Activated CD8-positive, alpha-beta memory T cell treated with anti-CD3 and anti-CD28 coated beads, Interleukin-2, amount 50 U/mL, for 4 hours (primary cell): ENCODE data around the gene TLL2.
A peak's percentile ranks its signal among the peaks of the same experiment; 100 is the strongest.

Experiments used
- DNase-seq: peaks from one replicate; pipeline ENCODE4 v3.0.0-alpha.2; 2020

Gene TLL2

DNA sequence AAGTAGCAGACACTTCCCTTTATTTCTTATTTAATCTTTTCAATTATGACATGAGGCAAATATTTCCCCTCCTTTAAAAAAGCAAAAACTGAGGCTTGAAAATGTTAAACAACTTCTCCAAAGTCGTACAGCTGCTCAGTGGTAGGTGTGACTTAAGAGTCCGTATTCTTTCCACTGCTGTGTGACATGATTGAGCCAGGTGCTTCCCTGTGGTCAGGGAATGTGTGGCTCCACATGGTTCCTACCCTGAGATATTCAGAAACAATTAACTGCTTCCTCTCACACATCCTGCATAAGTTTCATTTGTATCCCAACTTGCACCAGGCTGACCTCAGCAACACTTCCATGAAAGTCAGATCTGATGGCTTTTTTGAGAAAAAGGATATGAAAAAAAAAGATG, 168.5 kb downstream of the TLL2 start:
- no peak for DNase-seq

DNA sequence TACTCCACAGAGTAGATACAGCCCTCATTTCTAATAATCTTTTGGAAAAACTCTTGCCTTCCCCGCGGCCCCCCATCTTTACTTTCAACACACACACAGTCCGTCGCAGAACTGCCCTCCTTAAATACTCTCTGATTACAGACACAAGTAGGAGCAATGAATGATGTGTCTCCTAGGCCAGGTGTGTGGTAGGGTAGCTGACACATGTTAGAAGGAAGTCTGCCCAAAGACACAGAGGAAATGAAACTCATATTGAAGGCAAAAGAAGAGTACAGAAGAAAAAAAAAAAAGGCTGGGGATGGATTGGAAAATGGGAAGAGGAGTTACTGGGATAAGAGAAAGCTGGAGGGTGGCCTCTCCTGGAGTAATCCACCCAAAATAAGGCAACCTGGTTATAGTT, 169.5 kb downstream of the TLL2 start:
- DNase-seq, result no peak

DNA sequence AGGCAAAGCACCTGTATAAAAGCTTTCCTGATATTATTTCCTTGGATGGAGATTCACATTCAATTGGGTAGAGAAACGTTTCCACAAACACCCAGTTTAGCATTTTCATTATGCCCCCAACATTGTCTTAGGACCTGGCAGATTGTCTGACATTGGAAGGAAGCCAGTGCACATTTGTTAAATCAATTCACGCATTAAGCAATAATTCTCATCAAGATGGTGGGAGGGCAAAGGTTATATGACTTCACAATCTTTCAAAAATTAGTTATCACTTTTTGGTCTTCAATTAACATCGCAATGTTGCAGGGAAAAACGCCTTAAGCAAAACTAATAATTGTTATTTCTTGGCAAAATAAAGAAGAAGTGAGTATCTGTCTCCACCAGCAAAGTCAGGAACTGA, 171.3 kb downstream of the TLL2 start:
- DNase-seq, result no peak

DNA sequence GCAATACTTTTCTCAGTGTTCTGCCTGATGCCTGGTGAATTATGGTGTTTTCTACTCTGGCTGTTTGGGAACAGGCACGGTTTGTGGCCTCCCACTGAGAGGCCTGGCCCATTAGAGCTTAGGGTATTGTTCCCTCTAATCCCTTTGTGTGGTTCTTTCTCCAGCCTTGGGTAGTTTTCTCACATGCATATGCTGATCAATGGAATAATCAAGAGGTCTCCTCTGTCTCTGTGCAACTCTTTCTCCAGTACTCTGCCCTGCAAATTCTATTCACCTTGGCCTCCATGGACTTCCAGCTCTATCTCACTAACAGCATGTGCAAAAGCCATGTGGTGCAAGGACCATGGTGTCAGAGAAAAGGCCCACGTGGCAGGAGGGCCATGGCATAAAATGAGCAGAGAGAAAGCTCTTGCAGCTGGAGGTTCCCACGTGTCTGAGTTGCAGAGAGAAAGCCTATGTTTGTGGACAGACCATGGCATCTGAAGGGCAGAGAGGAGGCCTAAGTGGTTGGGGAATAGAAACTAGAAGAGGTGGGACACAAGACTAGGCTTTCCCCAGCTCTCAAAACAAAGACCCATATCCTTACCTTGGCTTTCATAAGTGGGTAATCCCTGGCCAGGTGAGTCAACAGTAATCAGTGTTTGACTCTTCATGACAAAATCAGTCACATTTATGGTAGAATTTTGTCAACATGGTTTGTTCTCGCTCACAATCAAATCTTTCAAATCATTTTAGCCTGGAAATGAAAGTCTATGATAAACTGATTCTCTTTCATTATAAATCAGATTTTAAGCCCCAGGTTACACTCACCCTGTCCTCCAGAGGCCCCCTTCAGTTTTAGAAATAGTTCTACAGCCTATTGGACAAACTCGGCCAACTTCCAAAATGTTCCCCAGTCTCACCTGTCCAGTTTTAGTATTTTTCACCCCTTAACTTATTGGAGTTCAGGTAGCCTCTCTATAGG, 172.2 kb downstream of the TLL2 start:
- no peak for DNase-seq

DNA sequence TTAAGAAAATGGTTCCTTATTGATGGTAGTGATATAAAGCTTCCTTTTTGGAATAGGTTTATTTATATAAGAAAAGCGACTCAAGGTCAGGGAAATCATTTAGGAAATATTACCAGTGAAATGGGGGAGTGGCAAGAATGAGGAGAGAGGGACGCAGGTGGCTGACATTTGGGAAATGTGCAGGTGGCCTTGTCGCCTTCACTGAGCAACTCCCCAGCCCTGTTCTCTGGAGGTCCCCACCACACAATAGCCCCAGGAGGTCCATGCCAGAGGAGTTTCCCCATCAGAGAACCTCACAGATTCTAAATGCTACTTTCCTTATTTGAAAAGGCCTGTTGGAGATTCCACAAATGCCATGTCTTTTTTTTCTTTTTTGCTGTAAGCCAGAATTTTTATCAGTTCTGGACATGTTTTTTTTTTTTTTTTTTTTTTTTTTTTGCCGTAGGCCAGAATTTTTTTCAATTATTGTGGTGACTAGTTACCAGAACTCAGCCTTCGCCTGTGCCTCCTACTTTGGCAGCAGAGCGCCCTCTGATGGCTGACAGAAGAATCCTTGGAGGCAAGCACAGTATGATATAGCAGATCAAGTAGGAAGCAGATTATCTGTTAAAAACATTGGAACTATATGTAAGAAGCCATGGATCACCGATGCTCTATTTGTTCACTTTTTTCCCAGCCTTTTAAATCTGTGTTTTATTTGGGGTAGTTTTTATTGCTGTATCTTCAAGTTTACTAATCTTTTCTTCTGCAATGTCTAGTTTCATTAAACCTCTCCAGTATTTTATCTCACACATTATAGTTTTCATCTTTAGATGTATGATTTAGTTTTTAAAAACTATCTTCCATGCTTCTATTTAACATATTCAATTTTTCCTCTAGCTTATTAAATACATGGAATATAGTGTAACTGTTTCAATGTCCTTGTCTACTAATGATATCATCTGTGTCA, 173.5 kb downstream of the TLL2 start:
- DNase-seq, result peak; percentile 35

DNA sequence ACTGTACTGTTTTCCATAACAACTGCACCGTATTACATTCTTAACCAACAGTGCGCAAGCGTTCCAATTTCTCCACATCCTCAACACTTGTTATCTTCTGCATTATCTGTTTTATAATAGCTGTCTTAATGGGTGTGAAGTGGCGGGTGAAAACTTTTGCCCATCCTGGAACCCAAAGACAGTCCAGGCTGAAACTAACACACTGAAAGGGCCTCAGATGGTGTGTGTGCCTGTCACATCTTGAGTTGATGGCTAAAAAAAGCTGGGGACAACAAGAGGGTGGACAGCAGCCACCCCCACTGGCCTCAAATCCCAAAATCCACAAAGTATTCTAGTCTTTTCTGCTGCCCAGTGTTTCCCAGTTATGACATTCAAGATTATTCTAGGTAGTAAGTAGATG, 174.3 kb downstream of the TLL2 start:
- no peak for DNase-seq

DNA sequence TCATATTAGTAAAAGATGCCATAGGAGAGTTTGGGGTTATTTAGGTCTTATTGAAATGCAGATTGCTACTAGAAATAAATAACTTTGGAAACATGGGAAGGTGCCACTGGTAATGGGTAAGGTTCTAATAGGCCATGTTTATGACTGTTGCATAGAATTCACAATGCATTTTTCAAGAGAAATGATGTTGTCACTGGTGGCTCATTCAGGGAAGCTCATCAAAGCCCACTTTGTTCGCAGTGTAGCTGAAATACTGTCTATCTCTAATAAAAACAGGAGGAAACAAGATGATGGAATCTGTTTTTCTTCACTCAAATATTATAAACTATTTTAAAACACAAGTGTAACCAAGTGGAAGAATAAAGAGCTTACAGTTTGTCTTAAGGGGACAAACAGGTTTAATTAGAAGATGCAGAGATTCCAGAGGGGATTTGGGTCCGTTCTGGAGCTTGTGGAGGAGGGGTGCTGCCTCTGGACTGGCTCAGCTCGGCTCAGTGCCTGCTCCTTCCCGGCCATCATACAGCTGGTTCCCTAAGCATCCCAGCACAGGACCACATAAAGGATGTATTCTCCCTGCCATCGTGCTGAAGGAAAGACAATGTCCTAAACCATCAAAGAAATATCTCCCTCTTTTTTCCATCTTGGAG, 175.3 kb downstream of the TLL2 start:
- no peak for DNase-seq

DNA sequence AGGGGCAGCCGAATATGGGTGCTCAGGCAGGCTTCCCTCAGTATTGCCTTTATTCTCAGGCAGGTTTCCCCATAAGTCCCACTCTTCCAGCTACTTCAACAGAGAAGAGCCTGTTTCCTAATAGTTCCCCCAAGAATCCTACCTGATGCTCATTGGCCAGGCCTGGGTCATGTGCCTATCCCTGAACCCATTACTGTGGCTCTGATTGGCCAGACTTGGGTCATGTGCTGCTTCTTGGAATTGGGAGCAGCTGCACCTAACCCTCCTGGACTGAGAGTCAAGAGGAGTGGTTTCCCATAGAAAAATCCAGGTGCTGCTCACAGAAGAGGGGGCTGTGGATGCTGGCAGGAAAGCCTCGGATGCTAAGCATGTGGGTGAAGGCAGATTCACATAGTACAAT, 176.6 kb downstream of the TLL2 start:
- no peak for DNase-seq

DNA sequence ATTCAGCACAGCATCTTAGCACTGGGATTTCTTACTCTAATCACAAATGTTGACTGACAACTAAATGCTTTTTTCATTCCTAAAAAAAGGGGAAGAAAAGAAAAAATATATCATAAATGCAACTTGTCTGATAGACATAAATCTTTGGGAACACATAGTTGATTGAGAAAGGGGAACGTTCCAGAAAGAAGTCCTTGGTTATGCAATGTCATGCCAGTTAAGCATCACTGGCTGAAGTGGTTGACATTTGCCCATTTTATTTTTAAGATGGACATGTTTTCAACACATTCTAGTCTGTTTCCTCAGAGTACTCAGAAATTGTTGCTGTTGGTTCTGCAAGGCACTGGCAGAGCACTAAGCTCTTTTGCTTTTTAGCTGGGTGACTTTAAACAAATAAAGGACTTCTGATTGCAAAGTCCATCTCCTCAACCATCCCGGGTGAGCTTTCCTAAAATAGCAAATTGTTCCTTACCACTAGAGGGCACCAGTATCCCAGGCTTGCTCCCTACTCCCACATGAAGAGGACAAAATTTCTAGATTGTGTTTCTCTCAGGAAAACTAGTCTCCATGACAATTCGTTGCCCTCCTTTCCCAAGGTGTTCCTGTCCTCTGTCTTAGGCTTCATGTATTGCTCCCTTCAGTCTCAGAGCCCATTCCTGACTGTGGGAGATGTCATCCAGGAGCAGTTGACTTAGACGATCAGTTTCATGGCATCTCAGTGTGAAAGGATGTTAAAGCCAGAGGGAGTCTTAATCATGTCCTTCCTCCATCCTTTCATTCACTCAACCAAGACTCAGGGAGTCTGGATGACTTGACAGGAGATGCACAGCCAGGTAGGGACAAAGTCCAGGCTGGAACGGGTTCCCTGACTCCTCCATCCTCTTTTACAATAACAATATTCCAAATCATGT, 178.9 kb downstream of the TLL2 start:
- DNase-seq, result no peak

DNA sequence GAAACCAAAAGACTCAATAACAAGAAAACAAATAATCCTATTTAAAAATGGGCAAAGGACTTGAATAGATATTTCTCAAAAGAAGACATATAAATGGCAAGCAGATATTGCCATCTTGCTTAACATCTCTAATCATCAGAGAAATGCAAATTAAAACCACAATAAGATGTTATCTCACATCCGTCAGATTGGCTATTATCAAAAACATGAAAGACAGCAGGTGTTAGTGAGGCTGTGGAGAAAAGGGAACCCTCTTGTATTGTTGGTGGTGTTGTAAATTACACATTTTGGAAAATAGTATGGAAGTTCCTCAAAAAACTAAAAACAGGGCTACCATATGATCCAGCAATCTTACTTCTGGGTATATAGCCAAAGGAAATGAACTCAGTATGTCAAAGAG, 180.6 kb downstream of the TLL2 start:
- DNase-seq, result no peak

DNA sequence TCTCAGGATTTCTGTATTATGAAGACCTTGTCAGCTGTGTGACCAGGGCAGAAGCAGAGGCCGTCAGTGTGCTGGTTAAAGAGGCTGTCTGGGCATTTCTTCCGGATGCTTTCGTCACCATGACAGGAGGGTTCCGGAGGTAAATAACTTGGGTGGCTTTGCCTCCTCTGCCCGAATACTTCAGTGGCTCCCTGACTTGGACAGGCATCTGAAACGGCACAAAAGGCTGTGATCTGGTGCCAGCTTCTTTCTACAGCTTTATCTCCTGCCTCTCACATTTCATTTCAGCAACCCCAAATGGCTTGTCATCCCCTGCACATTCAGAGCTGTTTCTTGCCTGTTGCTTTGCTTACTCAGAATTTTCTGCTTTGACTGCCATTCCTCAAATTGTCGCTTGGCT, 186.3 kb downstream of the TLL2 start:
- DNase-seq, result no peak

DNA sequence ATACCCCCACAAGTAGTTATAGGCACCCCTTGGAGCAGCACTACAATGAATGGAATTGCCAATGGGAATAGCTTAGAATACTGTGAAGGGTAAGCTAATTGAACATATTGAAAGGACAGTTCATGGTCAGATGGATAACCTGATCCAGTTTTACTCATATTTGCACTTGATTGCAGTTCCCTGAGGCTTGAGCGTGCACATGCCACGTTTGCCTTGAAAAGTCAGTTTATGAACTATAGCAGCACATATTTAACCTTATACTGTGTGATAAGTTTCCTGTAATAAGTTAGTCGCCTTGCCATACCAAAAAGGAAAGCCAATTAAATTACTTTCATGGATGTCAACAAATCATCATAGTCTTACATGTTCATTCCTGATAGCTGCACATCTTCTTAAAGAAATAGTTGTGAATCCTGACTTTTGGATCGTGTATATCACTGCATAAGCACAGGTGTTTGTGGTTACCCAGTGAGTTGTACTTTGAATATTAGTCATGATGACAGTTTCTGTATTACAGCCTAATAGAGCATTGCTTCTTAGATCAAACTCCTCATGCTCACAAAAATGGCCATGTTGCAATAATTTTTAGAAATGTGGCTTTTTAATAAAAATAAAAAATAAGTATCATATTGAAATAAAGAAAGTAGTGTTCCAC, 187.9 kb downstream of the TLL2 start:
- DNase-seq, result no peak

DNA sequence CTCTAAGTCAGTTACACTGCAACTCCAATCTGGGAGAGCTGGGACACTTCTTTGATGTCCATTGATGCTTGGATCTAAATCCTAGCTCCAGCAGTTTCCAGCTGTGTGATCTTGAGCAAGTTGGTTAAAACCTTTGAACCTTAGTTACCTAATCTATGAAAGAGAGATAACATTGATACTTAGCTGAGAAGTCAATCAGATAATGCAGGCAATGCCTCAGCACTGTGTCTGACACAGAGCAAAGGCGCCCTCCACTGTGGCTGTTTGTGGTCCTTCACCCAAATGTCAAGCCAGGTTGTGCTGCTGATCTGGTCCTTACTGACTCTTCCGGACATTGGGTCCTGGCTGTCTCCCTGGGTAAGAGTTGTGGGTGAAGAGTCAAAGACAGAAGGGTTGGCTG, 189.3 kb downstream of the TLL2 start:
- no peak for DNase-seq

DNA sequence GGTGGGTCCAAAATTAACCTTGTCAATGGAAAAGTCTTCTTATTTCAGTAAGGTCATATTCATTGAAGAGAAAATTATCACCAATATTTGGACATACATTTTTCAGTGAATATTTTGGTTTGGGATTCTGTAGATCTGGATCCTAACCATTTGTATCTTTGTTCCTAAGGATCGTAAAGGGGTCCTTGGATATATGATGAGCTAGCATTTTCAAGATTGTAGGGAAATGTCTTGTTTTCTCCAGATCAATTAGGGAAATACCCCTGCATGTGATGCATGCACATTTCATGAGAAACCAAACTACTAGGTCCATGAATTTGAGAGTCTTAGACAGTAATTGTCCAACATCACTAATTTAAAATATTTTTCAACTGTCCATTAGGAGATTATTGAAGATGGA, 191.5 kb downstream of the TLL2 start:
- no peak for DNase-seq

DNA sequence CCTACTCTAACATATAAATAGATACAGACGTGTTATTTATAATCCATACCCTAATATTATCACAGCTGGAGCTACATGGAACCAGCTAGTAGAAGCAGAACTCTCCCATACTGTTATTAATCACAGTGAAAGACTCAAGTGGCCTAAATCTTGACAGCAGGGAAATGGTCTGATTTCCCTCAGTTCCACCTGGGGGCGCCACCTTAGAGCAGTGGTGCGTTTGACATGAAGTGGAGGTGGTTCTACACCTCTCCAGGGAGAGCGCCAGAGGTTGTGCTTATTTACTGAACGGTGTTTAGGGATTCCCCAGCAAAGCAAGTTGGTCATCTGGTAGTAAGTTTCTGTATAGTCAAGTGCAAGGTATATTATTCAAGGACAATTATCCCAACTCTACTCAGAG, 191.9 kb downstream of the TLL2 start:
- no peak for DNase-seq

DNA sequence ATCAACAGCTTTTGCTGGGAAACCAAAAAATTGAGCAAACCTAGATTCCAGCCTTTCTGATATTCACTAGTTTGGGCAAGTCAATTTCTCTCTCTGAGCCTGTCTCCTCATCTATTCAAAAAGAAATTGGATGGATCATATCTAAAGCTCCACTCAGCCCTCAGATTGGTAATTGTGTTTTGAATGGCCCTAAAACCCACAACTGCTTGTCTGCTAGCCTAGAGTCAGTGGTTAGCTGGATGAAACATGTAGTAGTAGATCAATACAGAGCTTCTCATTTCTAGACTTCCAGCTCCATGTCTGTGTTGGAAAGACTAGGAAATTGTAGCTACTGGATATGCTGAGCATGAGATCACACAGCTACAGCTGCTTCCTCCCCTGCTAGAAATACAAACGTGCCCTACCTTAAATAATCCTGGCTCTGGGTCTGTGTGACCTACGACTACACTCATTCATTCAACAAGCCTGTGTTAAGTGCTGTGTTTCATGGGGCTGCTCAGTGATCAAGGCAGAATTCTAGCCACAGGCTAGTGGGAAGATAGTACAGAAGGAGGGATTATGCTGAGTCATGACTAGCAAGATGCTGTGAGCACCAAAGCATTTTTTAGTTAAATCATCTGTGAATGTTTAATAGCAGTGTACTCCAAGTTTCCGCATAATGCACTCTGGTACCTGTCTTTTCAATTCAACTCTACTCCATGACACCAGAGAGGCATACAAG, 193.8 kb downstream of the TLL2 start:
- no peak for DNase-seq

DNA sequence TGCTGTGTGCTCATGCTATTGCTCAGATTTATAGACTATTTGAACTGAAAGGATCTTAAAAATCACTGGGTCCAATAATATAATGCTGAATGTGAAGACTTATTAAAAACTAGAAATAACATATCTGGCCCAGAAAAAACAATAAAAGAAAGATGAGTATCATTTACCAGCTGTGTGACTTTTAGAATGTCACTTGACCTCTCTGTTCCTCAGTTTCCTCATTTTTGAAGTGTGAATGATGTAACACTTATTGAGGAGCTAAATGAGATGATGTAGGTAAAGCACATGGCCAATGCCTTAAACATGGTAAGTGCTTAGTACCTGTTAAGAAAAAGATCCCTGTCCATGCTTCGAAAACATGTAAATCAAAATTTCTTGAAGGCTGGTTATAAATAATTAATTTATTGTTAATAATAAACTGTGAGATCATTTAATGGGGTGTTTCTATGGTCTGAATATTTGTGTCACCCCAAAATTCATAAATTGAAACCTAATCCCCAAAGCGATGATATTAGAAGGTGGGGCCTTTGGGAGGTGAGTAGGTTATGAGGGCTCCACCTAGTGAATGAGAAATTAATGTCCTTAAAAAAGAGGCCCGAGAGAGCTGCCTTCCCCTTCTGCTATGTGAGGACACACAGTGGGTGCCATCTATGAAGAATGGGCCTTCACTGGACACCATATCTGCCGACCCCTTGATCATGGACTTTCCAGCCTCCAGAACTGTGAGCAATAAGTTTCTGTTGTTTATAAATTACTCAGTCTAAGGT, 196.5 kb downstream of the TLL2 start:
- no peak for DNase-seq
